Measurements from ENCODE around the gene MPP1. TPM values are rescaled to one million over a fixed set of nuclear protein-coding genes. Genes with fewer than 3 reads are reported as not detected.

The MPP1 gene
- polyA plus RNA-seq, 1 of the 3 experiments (the other 2 are of a cell fraction), result 13.3 TPM

DNA sequence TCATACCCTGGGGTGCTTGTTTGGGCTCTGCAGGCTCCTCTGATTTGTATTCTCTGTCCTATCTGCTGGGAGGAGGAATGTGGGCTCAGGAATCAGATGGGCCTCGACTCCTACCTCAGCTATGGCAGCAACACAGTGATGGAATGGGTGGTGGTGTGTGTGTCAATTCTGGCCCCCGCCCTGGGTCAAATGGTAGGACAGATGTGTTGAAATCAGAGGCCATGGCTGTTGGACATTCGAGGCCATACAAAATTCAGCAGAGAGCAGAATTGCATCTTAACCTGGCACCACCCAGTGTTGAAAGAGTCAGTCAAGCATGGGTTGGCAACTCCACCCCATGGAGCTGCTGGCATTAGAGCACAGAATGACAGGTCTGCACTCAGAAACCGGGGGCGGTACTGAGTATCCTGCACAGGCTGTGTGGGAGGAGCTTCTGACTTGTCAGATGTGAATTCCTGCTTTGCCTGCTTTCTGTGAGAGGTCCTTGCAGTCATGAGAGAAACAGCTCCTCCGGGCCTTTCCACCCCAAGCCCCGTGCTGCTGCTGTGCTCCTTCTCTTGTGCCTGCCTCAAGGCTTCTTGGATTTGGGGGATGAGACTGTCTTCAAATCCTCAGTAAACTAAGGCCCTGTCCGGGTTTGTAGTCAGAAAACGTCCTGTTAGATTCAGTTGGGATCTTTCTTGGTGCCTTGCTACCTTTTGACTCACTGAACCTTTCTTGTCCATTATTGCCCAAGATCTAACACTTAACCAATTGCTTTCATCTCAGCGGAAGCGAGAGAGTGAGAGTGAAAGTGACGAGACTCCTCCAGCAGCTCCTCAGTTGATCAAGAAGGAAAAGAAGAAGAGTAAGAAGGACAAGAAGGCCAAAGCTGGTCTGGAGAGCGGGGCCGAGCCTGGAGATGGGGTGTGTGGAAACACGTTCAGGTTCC lies 29.6 kb downstream of the MPP1 start (continued):
- TF ChIP-seq, protein P1, sequence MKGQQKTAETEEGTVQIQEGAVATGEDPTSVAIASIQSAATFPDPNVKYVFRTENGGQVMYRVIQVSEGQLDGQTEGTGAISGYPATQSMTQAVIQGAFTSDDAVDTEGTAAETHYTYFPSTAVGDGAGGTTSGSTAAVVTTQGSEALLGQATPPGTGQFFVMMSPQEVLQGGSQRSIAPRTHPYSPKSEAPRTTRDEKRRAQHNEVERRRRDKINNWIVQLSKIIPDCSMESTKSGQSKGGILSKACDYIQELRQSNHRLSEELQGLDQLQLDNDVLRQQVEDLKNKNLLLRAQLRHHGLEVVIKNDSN (IDR thresholded peaks at IDR 0.05; ENCODE audit: borderline replicate concordance, low read depth), result no peak

- Histone ChIP-seq H3K79me2 (ENCODE audit: insufficient read depth) (peaks cover 14% of the 10 kb centered on the region; the same call in 1 of the 2 replicates), H3K36me3 (replicated peaks in 1 of 2; ENCODE audit: control insufficient read depth in 1 of 2, insufficient read depth in 2 of 2, low read length in 1 of 2) (peaks cover 36 to 49% of the 10 kb centered on the region in 2 experiments), H3K4me3 (ENCODE audit: low read depth in 2 of 2, low read length in 1 of 2) (no peak overlapping the region), H3K9ac (no peak overlapping the region), H2AFZ (ENCODE audit: low read depth) (no peak overlapping the region), H4K20me1 (ENCODE audit: insufficient read depth) (no peaks in the 10 kb centered on the region), H3K9me3 (no peaks in the 10 kb centered on the region), H3F3A (replicated peaks; ENCODE audit: insufficient read depth) (no peaks in the 10 kb centered on the region), H3K4me1 (ENCODE audit: control insufficient read depth in 1 of 2, insufficient read depth in 2 of 2, low read depth in 1 of 2, low read length in 1 of 2) (no peaks in the 10 kb centered on the region), H3K27me3 (ENCODE audit: insufficient read depth) (no peaks in the 10 kb centered on the region), H3K9me2 (no peaks in the 10 kb centered on the region), H3K4me2 (no peak overlapping the region), H3K27ac (ENCODE audit: low read depth in 2 of 2, low read length in 1 of 2) (no peak overlapping the region)
- ChIA-PET POLR2A (no interaction called here), CTCF (no interaction called here)
- no peak for DNase-seq
- WGBS (ENCODE audit: low lambda C conversion rate), result 55% methylated on average over 3 of the region's 5 CpGs
- TF ChIP-seq YY1 (IDR thresholded peaks at IDR 0.05; ENCODE audit: low read depth), result no peak
These were observed 30.7 kb downstream of the MPP1 start for GRCh38 chrX:154774622-154775021.

DNA sequence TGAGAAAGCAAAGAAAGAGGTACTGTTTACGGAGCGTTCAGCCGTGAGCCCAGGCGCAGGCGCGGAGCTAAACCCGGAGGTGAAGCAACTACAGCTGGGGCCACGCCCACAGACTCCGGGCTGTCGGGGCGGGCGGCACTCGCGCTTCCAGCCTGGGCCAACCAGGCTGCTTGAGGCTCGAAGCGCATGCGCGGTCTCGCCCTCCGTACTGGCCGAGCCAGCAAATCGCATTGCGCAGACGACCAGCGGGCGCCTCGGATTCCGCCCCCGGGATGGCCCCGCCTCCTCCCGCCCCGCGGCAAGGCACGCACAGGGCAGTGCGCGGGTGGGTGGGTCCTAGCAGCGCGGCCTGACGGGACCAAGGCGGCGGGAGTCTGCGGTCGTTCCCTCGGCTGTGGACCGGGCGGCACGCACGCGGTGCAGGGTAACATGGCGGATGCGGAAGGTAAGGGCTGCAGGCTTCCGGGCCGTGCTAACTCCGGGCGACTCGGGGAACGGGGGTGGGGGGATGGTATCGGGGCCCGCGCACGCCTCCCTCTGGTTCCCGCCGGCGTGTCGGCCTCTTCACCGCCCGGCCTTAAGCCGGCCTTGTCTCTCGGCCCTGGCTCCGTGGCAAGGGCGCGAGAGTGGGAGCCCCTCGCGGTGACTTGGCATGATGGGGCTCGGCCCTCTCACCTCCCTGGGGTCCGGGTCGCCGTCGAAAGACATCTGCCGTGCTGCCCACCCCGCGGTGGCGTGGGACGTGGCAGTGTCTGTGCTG lies 42.6 kb downstream of the MPP1 start, which contains the start of gene DKC1:
Gene DKC1, plus strand, starts transcription at position 328 of the 760 bp plus-strand sequence. Its CDS starts 102 bp downstream, at position 430.
- Histone ChIP-seq H4K20me1 (ENCODE audit: insufficient read depth) (peaks cover 6% of the 10 kb centered on the region; the same call in 1 of the 2 replicates), H3K27me3 (ENCODE audit: insufficient read depth) (no peaks in the 10 kb centered on the region), H3K4me1 (ENCODE audit: control insufficient read depth in 1 of 2, insufficient read depth in 2 of 2, low read depth in 1 of 2, low read length in 1 of 2) (peaks cover 0 to 9% of the 10 kb centered on the region in 2 experiments; a peak in 2 of 4 replicates), H3K9me3 (no peaks in the 10 kb centered on the region), H3K4me3 (ENCODE audit: low read depth in 2 of 2, low read length in 1 of 2) (peak within 1 kb of the TSS; percentile 77 to 80), H3K36me3 (replicated peaks in 1 of 2; ENCODE audit: control insufficient read depth in 1 of 2, insufficient read depth in 2 of 2, low read length in 1 of 2) (peaks cover 27 to 28% of the 10 kb centered on the region in 2 experiments), H3K4me2 (peak within 1 kb of the TSS; percentile 92), H2AFZ (ENCODE audit: low read depth) (peak within 1 kb of the TSS; percentile 91), H3K9me2 (no peaks in the 10 kb centered on the region), H3F3A (replicated peaks; ENCODE audit: insufficient read depth) (no peaks in the 10 kb centered on the region), H3K9ac (peak within 1 kb of the TSS; percentile 77), H3K79me2 (ENCODE audit: insufficient read depth) (peaks cover 33% of the 10 kb centered on the region), H3K27ac (ENCODE audit: low read depth in 2 of 2, low read length in 1 of 2) (peak within 1 kb of the TSS; percentile 68 to 97)
- TF ChIP-seq RAD21 (IDR thresholded peaks at IDR 0.05; ENCODE audit: low read length), result no peak
- no peak for TF ChIP-seq RXRA (IDR thresholded peaks at IDR 0.05; ENCODE audit: borderline replicate concordance, low read depth)
- TF ChIP-seq EP300 (IDR thresholded peaks at IDR 0.05; ENCODE audit: borderline replicate concordance in 1 of 2, low read depth in 1 of 2, low read length in 1 of 2), result no peak
- TF ChIP-seq GABPA (IDR thresholded peaks at IDR 0.05; ENCODE audit: low read depth), result 0 out of 2 replicates have a peak, but pooled peaks have one; percentile 40
- TF ChIP-seq YY1 (IDR thresholded peaks at IDR 0.05; ENCODE audit: low read depth), result peak; percentile 60
- peak; percentile 93 for TF ChIP-seq MAX (IDR thresholded peaks at IDR 0.05; ENCODE audit: low read depth)
- peak; percentile 24 for TF ChIP-seq CTCF (IDR thresholded peaks at IDR 0.05)
- no peak for TF ChIP-seq TCF12 (IDR thresholded peaks at IDR 0.05)
- TF ChIP-seq NFIC (IDR thresholded peaks at IDR 0.05; ENCODE audit: borderline replicate concordance), result no peak
- TF ChIP-seq ELF1 (IDR thresholded peaks at IDR 0.05), result peak; percentile 21; the same call in 1 of the 2 replicates
- peak; percentile 21; the same call in 1 of the 2 replicates for TF ChIP-seq SIN3A (IDR thresholded peaks at IDR 0.05; ENCODE audit: borderline replicate concordance, low read depth, low read length)
- no peak for TF ChIP-seq GATA2 (CRISPR knock-in tag; IDR thresholded peaks at IDR 0.05)
- TF ChIP-seq POLR2AphosphoS5 (IDR thresholded peaks at IDR 0.05; ENCODE audit: low read depth, low read length), result peak; percentile 77
- TF ChIP-seq TAF1 (IDR thresholded peaks at IDR 0.05; ENCODE audit: borderline replicate concordance, low read depth, low read length), result peak; percentile 40; the same call in 1 of the 2 replicates
- TF ChIP-seq NRF1 (IDR thresholded peaks at IDR 0.05; ENCODE audit: low read depth, low read length), result peak; percentile 85
- ChIA-PET POLR2A (interaction anchor here (0.6 to 1.2 kb wide), 4 partner anchors 10 to 42 kb away, joined by 3 to 5 read pairs (median 4); partner anchors contain the start of gene MPP1), CTCF (interaction anchor here (0.6 to 3.3 kb wide), 4 partner anchors 12 to 200 kb away, joined by 3 to 17 read pairs (median 4); partner anchors contain the start of gene GAB3)
- peak; percentile 92 for DNase-seq
- WGBS (ENCODE audit: low lambda C conversion rate), result 5% methylated on average over 16 of the region's 84 CpGs

Data from SK-N-SH (cell line).